HG03135 (cell line): ENCODE results near the gene CCNY.

ENCODE experiments used
- ATAC-seq: cut with Tn5 transposase; IDR thresholded peaks from one replicate; pipeline ENCODE4 v1.9.1; 2021; ENCODE audit warnings: mild to moderate bottlenecking, moderate library complexity; ENCODE audit not compliant: unreplicated experiment

Gene CCNY

GRCh38 chr10:35467186-35467585, 130.9 kb downstream of the CCNY start:
- no peak for ATAC-seq

- no peak for ATAC-seq
These were observed 134.1 kb downstream of the CCNY start for GRCh38 chr10:35470248-35470924.

- ATAC-seq: no peak
These were observed 134.6 kb downstream of the CCNY start for GRCh38 chr10:35470925-35471315.

- ATAC-seq: no peak
These were observed 135.1 kb downstream of the CCNY start for GRCh38 chr10:35471435-35471834.

GRCh38 chr10:35480142-35480541, 143.8 kb downstream of the CCNY start:
- no peak for ATAC-seq

GRCh38 chr10:35481413-35481812, 145.1 kb downstream of the CCNY start:
- no peak for ATAC-seq

GRCh38 chr10:35486297-35486990, 150.1 kb downstream of the CCNY start:
- ATAC-seq: no peak

- ATAC-seq: no peak
These were observed 151.2 kb downstream of the CCNY start for GRCh38 chr10:35487336-35488034.

GRCh38 chr10:35488228-35488627, 151.9 kb downstream of the CCNY start:
- ATAC-seq: no peak

GRCh38 chr10:35492386-35493195, 156.3 kb downstream of the CCNY start:
- no peak for ATAC-seq

GRCh38 chr10:35493196-35494118, 157.1 kb downstream of the CCNY start:
- no peak for ATAC-seq

- ATAC-seq: peak; percentile 66
These were observed 159.3 kb downstream of the CCNY start for GRCh38 chr10:35495521-35496119.

- ATAC-seq: no peak
These were observed 161.6 kb downstream of the CCNY start for GRCh38 chr10:35497909-35498308.

GRCh38 chr10:35498693-35499092, 162.4 kb downstream of the CCNY start:
- ATAC-seq: peak; percentile 68

- no peak for ATAC-seq
These were observed 165.6 kb downstream of the CCNY start for GRCh38 chr10:35501923-35502322.

GRCh38 chr10:35502692-35503091, 166.4 kb downstream of the CCNY start:
- no peak for ATAC-seq

- no peak for ATAC-seq
These were observed 167.3 kb downstream of the CCNY start for GRCh38 chr10:35503578-35503977.

- no peak for ATAC-seq
These were observed 167.8 kb downstream of the CCNY start for GRCh38 chr10:35504132-35504531.

- no peak for ATAC-seq
These were observed 169.0 kb downstream of the CCNY start for GRCh38 chr10:35505241-35505873.
